ENCODE data around the gene SLC32A1. TPM values are rescaled to one million over a fixed set of nuclear protein-coding genes. Genes with fewer than 3 reads are reported as not detected.

SLC32A1 gene
- total RNA-seq, 1 donor from 2014 or later, result 0.04 TPM

- no peaks in the 10 kb centered on the region for H3K4me1 ChIP-seq
- H3K79me2 ChIP-seq (ENCODE audit: low read depth), result no peaks in the 10 kb centered on the region
- Mint-ChIP-seq H3K9me3 (peaks cover 12% of the 10 kb centered on the region), H3K36me3 (peaks cover 50% of the 10 kb centered on the region), H3K4me1 (no peaks in the 10 kb centered on the region), H3K27ac (no peak overlapping the region), H3K27me3 (ENCODE audit: insufficient read depth, low read depth) (no peaks in the 10 kb centered on the region), H3K4me3 (no peak overlapping the region)
- no peak overlapping the region for H3K27ac ChIP-seq
- TF ChIP-seq EZH2 (IDR thresholded peaks at IDR 0.05) (no peak), CTCF (IDR thresholded peaks at IDR 0.05) (no peak), EZH2phosphoT487 (IDR thresholded peaks at IDR 0.05) (no peak)
- H2AFZ ChIP-seq (replicated peaks), result no peak overlapping the region
- H3K36me3 ChIP-seq, result peaks cover 10% of the 10 kb centered on the region
- no peak overlapping the region for H3K9ac ChIP-seq
- no peak for DNase-seq (ENCODE audit: low spot score)
- peaks cover 6% of the 10 kb centered on the region for H3K9me3 ChIP-seq (ENCODE audit: low read depth)
- H4K20me1 ChIP-seq (ENCODE audit: low read depth), result no peaks in the 10 kb centered on the region
- no peaks in the 10 kb centered on the region for H3F3A ChIP-seq (ENCODE audit: low read depth)
- H3K4me2 ChIP-seq, result no peak overlapping the region
- H3K4me3 ChIP-seq, result no peak overlapping the region
- no peaks in the 10 kb centered on the region for H3K27me3 ChIP-seq
Measured at GRCh38 chr20:38770970-38771369, 46.7 kb downstream of the SLC32A1 start.

GRCh38 chr20:38771621-38772020 is 47.3 kb downstream of the SLC32A1 start:
- no peak for DNase-seq (ENCODE audit: low spot score)
- TF ChIP-seq EZH2 (IDR thresholded peaks at IDR 0.05) (no peak), EZH2phosphoT487 (IDR thresholded peaks at IDR 0.05) (no peak), CTCF (IDR thresholded peaks at IDR 0.05) (no peak)
- H3K27me3 ChIP-seq, result no peaks in the 10 kb centered on the region
- no peaks in the 10 kb centered on the region for H3K4me1 ChIP-seq
- no peaks in the 10 kb centered on the region for H4K20me1 ChIP-seq (ENCODE audit: low read depth)
- no peaks in the 10 kb centered on the region for H3K4me1 Mint-ChIP-seq
- no peak overlapping the region for H3K27ac Mint-ChIP-seq
- H3K79me2 ChIP-seq (ENCODE audit: low read depth), result no peaks in the 10 kb centered on the region
- no peaks in the 10 kb centered on the region for H3F3A ChIP-seq (ENCODE audit: low read depth)
- H3K9ac ChIP-seq, result no peak overlapping the region
- peaks cover 6% of the 10 kb centered on the region for H3K9me3 ChIP-seq (ENCODE audit: low read depth)
- H3K27me3 Mint-ChIP-seq (ENCODE audit: insufficient read depth, low read depth), result no peaks in the 10 kb centered on the region
- no peak overlapping the region for H3K4me3 ChIP-seq
- peaks cover 10% of the 10 kb centered on the region for H3K36me3 ChIP-seq
- H3K4me2 ChIP-seq, result no peak overlapping the region
- peaks cover 12% of the 10 kb centered on the region for H3K9me3 Mint-ChIP-seq
- H3K36me3 Mint-ChIP-seq, result peaks cover 51% of the 10 kb centered on the region
- no peak overlapping the region for H3K27ac ChIP-seq
- no peak overlapping the region for H2AFZ ChIP-seq (replicated peaks)
- no peak overlapping the region for H3K4me3 Mint-ChIP-seq

GRCh38 chr20:38774167-38774566 is 49.9 kb downstream of the SLC32A1 start:
- Histone ChIP-seq H3K36me3 (peaks cover 10% of the 10 kb centered on the region), H3K79me2 (ENCODE audit: low read depth) (no peaks in the 10 kb centered on the region), H2AFZ (replicated peaks) (no peak overlapping the region), H3F3A (ENCODE audit: low read depth) (peaks cover 5% of the 10 kb centered on the region), H3K27me3 (no peaks in the 10 kb centered on the region), H4K20me1 (ENCODE audit: low read depth) (no peaks in the 10 kb centered on the region), H3K4me1 (no peaks in the 10 kb centered on the region), H3K4me2 (no peak overlapping the region), H3K9me3 (ENCODE audit: low read depth) (peaks cover 6% of the 10 kb centered on the region), H3K27ac (no peak overlapping the region), H3K4me3 (no peak overlapping the region), H3K9ac (no peak overlapping the region)
- no peak overlapping the region for H3K4me3 Mint-ChIP-seq
- H3K9me3 Mint-ChIP-seq, result peaks cover 12% of the 10 kb centered on the region
- H3K36me3 Mint-ChIP-seq, result peaks cover 43% of the 10 kb centered on the region
- no peak overlapping the region for H3K27ac Mint-ChIP-seq
- no peaks in the 10 kb centered on the region for H3K27me3 Mint-ChIP-seq (ENCODE audit: insufficient read depth, low read depth)
- peaks cover 5% of the 10 kb centered on the region for H3K4me1 Mint-ChIP-seq
- DNase-seq (ENCODE audit: low spot score), result no peak
- TF ChIP-seq EZH2 (IDR thresholded peaks at IDR 0.05) (no peak), EZH2phosphoT487 (IDR thresholded peaks at IDR 0.05) (no peak), CTCF (IDR thresholded peaks at IDR 0.05) (no peak)
